Lung (tissue), 12 donors: ENCODE results near the gene RAET1L. TPM values are rescaled to one million over a fixed set of nuclear protein-coding genes. Genes with fewer than 3 reads are reported as not detected.
"Not testable (repeated sequence)": the region's sequence is repeated elsewhere in the genome, so short reads cannot be mapped to it uniquely, and the experiment has no call there.

Experiments used
- ATAC-seq: fragments of 200-7000 bp; cut with Tn5 transposase; one replicate; pipeline ENCODE4 v1.9.1; 2020; ENCODE audit warnings: moderate number of reproducible peaks; ENCODE audit not compliant: insufficient read depth, low FRiP score
- DNase-seq, 3 donors: peaks; one replicate each; pipeline ENCODE4 v3.0.0-alpha.2; 2013 to 2017
- H3K27ac ChIP-seq, 2 donors: one replicate each; pipeline ENCODE4 v1.5.1; 2013; ENCODE audit warnings: mild to moderate bottlenecking in 2 of 2, moderate library complexity in 2 of 2, control low read depth in 1 of 2, inconsistent platforms in 1 of 2, low read depth in 1 of 2, low read length in 1 of 2
- H3K27me3 ChIP-seq, 3 donors: one replicate each; pipeline ENCODE4 v1.5.1; 2013; ENCODE audit warnings: low read length in 2 of 3; ENCODE audit not compliant: control insufficient read depth in 3 of 3, insufficient read depth in 3 of 3
- H3K36me3 ChIP-seq, 4 donors: one replicate each; pipeline ENCODE4 v1.5.1; 2013; ENCODE audit warnings: low read length in 4 of 4, mild to moderate bottlenecking in 1 of 4, moderate library complexity in 1 of 4; ENCODE audit not compliant: control insufficient read depth in 4 of 4, insufficient read depth in 4 of 4
- H3K4me1 ChIP-seq, 5 donors: one replicate each; pipeline ENCODE4 v1.5.1; 2013; ENCODE audit warnings: low read length in 5 of 5, mild to moderate bottlenecking in 2 of 5, moderate library complexity in 1 of 5; ENCODE audit not compliant: control insufficient read depth in 5 of 5, insufficient read depth in 5 of 5
- H3K4me3 ChIP-seq: one replicate; pipeline ENCODE4 v1.5.1; 2013; ENCODE audit warnings: mild to moderate bottlenecking, control low read depth, moderate library complexity
- H3K9ac ChIP-seq, 2 donors: one replicate each; pipeline ENCODE4 v1.5.1; 2013; ENCODE audit warnings: low read length in 2 of 2, control low read depth in 1 of 2; ENCODE audit not compliant: insufficient read depth in 1 of 2
- H3K9me3 ChIP-seq, 4 donors: one replicate each; pipeline ENCODE4 v1.5.1; 2013; ENCODE audit warnings: low read length in 3 of 4, mild to moderate bottlenecking in 1 of 4, moderate library complexity in 1 of 4; ENCODE audit not compliant: control insufficient read depth in 4 of 4, insufficient read depth in 3 of 4
- whole genome bisulfite sequencing, 2 donors: extraction: QIAGEN DNeasy Blood & Tissue Kit; methylation state at CpG; one replicate each; pipeline ENCODE4 v1.1.7; 2013; 5-methylcytosine and 5-hydroxymethylcytosine counted together
- polyA plus RNA-seq, 2 donors: library from polyadenylated mRNA; stranded (reverse); fragments of 200-250 nt; gene quantifications; one replicate each; pipeline ENCODE4 v1.2.1, GENCODE V29; 2013
- total RNA-seq, 2 donors: library from RNA; depleted of rRNA in 1 of 2; stranded (reverse); fragments of >200 nt in 1 of 2; gene quantifications; one replicate each; pipeline ENCODE4 v1.2.1, GENCODE V29; 2014 to 2021
- TF ChIP-seq, protein P1 (sequence below): IDR thresholded peaks from 2 replicates; pipeline ENCODE4 v1.5.1; 2012; ENCODE audit warnings: mild to moderate bottlenecking; ENCODE audit errors: control extremely low read depth, extremely low read depth
- donor health status: control.
- donor health status: control.
- donor health status: Bipolar disorder and iron deficiency.
- donor health status: healthy.
- donor health status: DM: yes; HTN: yes; CAD: no.

RAET1L gene
- total and polyA plus RNA-seq, 4 donors = 0.06 TPM; not detected in 3

- not testable (repeated sequence) for DNase-seq, H3K36me3 ChIP-seq, H3K4me1 ChIP-seq, H3K9me3 ChIP-seq, H3K4me3 ChIP-seq, H3K27ac ChIP-seq, H3K9ac ChIP-seq, ATAC-seq
- WGBS, 2 donors = 12 to 22% methylated on average over 11 to 12 of the region's 24 CpGs
- H3K27me3 ChIP-seq = peaks cover 0 to 75% (median 63%) of the 10 kb centered on the region in 3 donors
Observed at GRCh38 chr6:150013785-150014622, 11.3 kb downstream of the RAET1L start.

- H3K9me3 ChIP-seq, DNase-seq, H3K27ac ChIP-seq, H3K36me3 ChIP-seq, ATAC-seq, H3K9ac ChIP-seq, H3K4me3 ChIP-seq, H3K4me1 ChIP-seq: not testable (repeated sequence)
- H3K27me3 ChIP-seq = peaks cover 0 to 74% (median 66%) of the 10 kb centered on the region in 3 donors
- 44 to 48% methylated on average over 8 of the region's 8 CpGs for WGBS, 2 donors
Observed at GRCh38 chr6:150012846-150013784, 12.2 kb downstream of the RAET1L start.

GRCh38 chr6:150008588-150008987 is 16.7 kb downstream of the RAET1L start:
- H3K9ac ChIP-seq = no peak overlapping the region
- no peaks in the 10 kb centered on the region for H3K36me3 ChIP-seq
- 42 to 54% methylated on average over 9 of the region's 9 CpGs for WGBS, 2 donors
- peaks cover 0 to 42% (median 39%) of the 10 kb centered on the region in 3 donors for H3K27me3 ChIP-seq
- no peak for DNase-seq
- H3K4me3 ChIP-seq = no peak overlapping the region
- H3K4me1 ChIP-seq = peaks cover 0 to 9% (median 0%) of the 10 kb centered on the region in 5 donors
- ATAC-seq = no peak
- no peak overlapping the region for H3K27ac ChIP-seq
- H3K9me3 ChIP-seq = no peaks in the 10 kb centered on the region
- TF ChIP-seq, protein P1, sequence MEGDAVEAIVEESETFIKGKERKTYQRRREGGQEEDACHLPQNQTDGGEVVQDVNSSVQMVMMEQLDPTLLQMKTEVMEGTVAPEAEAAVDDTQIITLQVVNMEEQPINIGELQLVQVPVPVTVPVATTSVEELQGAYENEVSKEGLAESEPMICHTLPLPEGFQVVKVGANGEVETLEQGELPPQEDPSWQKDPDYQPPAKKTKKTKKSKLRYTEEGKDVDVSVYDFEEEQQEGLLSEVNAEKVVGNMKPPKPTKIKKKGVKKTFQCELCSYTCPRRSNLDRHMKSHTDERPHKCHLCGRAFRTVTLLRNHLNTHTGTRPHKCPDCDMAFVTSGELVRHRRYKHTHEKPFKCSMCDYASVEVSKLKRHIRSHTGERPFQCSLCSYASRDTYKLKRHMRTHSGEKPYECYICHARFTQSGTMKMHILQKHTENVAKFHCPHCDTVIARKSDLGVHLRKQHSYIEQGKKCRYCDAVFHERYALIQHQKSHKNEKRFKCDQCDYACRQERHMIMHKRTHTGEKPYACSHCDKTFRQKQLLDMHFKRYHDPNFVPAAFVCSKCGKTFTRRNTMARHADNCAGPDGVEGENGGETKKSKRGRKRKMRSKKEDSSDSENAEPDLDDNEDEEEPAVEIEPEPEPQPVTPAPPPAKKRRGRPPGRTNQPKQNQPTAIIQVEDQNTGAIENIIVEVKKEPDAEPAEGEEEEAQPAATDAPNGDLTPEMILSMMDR = no peak

DNA sequence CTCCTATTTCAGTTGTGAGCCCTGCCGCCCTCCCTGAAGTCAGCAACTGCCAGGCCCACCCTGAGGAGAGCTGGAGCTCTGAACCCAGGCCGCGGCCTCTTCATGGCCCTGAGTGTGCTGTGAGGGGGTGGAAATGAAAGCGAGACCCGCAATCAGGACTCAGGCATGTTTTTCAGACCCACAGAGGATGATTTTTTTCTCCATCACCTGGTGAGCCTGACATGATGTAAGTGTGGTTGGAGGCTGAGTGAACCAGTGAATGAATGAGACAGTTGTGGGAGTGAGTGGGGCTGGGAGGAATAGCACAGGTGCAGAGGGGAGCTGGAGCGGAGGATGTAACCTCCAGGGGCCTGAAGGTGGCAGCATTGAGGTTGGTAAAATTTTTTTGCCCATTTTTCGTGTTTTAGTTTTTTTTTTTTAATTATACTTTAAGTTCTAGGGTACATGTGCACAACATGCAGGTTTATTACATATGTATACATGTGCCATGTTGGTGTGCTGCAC is 18.3 kb downstream of the RAET1L start:
- H3K4me1 ChIP-seq = peaks cover 0 to 9% (median 0%) of the 10 kb centered on the region in 5 donors
- no peak overlapping the region for H3K27ac ChIP-seq
- H3K36me3 ChIP-seq = no peaks in the 10 kb centered on the region
- H3K27me3 ChIP-seq = peaks cover 0 to 28% (median 26%) of the 10 kb centered on the region in 3 donors
- ATAC-seq = no peak
- no peaks in the 10 kb centered on the region for H3K9me3 ChIP-seq
- TF ChIP-seq, protein P1 = peak; percentile 1
- no peak overlapping the region for H3K4me3 ChIP-seq
- DNase-seq = no peak
- 66 to 71% methylated on average over 7 of the region's 7 CpGs for WGBS, 2 donors
- no peak overlapping the region for H3K9ac ChIP-seq
